ENCODE data around the gene TEF.

Gene TEF

GRCh38 chr22:41366323-41367029 is 15.3 kb upstream of the TEF start:
- Histone ChIP-seq H3K4me1 (peaks cover 0 to 43% (median 24%) of the 10 kb centered on the region in 4 donors), H3K27me3 (no peaks in the 10 kb centered on the region), H3K36me3 (no peaks in the 10 kb centered on the region), H3K9me3 (no peaks in the 10 kb centered on the region), H3K4me3 (peak overlapping the region; percentile 47 to 60), H3K27ac (peak overlapping the region; percentile 61 to 62)
- TF ChIP-seq, protein P1, sequence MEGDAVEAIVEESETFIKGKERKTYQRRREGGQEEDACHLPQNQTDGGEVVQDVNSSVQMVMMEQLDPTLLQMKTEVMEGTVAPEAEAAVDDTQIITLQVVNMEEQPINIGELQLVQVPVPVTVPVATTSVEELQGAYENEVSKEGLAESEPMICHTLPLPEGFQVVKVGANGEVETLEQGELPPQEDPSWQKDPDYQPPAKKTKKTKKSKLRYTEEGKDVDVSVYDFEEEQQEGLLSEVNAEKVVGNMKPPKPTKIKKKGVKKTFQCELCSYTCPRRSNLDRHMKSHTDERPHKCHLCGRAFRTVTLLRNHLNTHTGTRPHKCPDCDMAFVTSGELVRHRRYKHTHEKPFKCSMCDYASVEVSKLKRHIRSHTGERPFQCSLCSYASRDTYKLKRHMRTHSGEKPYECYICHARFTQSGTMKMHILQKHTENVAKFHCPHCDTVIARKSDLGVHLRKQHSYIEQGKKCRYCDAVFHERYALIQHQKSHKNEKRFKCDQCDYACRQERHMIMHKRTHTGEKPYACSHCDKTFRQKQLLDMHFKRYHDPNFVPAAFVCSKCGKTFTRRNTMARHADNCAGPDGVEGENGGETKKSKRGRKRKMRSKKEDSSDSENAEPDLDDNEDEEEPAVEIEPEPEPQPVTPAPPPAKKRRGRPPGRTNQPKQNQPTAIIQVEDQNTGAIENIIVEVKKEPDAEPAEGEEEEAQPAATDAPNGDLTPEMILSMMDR (IDR thresholded peaks at IDR 0.05), result no peak
- DNase-seq, result no peak
- intact Hi-C loops (cut with DNase I; ENCODE audit: low total_unique reads), result loop anchor here (10.0 kb wide), 1 partner anchor 62 kb away; the partner anchor contains the start of gene ZC3H7B

- peak overlapping the region; percentile 62 to 74 for H3K27ac ChIP-seq
- H3K9me3 ChIP-seq, result no peaks in the 10 kb centered on the region
- TF ChIP-seq, protein P1 (IDR thresholded peaks at IDR 0.05), result peak; percentile 38 to 40
- H3K4me3 ChIP-seq, result peak overlapping the region; percentile 47 to 60
- DNase-seq, result peak; percentile 95 to 99
- intact Hi-C loops (cut with DNase I; ENCODE audit: low total_unique reads), result loop anchor here (10.0 kb wide), 1 partner anchor 62 kb away; the partner anchor contains the start of gene ZC3H7B
- peaks cover 0 to 49% (median 24%) of the 10 kb centered on the region in 4 donors for H3K4me1 ChIP-seq
- peaks cover 0 to 6% (median 0%) of the 10 kb centered on the region in 3 donors for H3K36me3 ChIP-seq
- H3K27me3 ChIP-seq, result no peaks in the 10 kb centered on the region
Measured at GRCh38 chr22:41367039-41367679, 14.6 kb upstream of the TEF start.

DNA sequence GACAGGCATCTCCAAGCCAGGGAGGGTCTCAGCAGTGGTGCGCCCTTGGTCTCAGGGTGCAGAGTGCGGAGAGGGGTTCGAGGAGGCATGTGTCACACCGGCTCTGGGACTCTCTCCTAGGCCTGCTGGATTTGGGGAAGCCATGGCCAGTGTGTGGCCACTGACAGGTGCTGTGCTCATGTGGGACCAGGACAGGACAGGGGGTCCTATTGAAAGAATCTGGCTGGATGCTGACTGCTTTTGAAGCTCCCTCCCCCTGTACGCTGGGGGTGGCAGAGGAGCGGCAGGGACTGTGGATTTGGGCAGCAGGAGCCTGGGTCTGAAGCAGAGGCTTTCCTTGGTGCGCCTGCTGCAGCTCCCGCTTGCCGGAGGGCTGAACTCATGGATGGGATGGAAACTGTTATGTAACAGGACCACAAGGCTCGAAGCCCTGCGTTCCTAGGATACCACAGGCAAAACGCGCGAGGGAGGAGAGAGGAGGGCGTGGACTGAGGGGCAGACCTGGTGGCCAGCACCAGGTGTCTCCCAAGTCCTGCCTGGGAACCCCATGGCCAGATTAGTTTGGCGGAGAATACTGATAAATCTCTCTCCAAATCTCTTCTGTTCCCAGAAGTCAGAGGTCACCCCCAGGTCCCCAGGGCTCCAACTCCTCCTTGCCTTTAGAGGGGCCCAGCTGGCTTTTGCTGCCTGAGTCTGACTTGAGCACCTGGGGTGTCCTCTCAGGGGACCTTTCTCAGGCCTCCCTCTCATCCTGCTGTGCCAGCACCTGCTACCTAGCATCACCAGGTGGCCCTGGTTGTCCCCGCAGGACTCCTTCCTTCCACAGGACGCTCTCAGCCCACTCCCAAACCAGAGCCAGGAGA is 13.8 kb upstream of the TEF start:
- DNase-seq, result peak; percentile 54 to 86
- H3K36me3 ChIP-seq, result peaks cover 0 to 13% (median 0%) of the 10 kb centered on the region in 3 donors
- H3K9me3 ChIP-seq, result no peaks in the 10 kb centered on the region
- H3K4me1 ChIP-seq, result peaks cover 0 to 49% (median 24%) of the 10 kb centered on the region in 4 donors
- TF ChIP-seq, protein P1 (IDR thresholded peaks at IDR 0.05), result no peak
- no peaks in the 10 kb centered on the region for H3K27me3 ChIP-seq
- intact Hi-C loops (cut with DNase I; ENCODE audit: low total_unique reads), result loop anchor here (10.0 kb wide), 1 partner anchor 63 kb away; the partner anchor contains the start of gene ZC3H7B
- H3K4me3 ChIP-seq, result peak overlapping the region; percentile 47 to 60
- H3K27ac ChIP-seq, result peak overlapping the region; percentile 51 to 74

DNA sequence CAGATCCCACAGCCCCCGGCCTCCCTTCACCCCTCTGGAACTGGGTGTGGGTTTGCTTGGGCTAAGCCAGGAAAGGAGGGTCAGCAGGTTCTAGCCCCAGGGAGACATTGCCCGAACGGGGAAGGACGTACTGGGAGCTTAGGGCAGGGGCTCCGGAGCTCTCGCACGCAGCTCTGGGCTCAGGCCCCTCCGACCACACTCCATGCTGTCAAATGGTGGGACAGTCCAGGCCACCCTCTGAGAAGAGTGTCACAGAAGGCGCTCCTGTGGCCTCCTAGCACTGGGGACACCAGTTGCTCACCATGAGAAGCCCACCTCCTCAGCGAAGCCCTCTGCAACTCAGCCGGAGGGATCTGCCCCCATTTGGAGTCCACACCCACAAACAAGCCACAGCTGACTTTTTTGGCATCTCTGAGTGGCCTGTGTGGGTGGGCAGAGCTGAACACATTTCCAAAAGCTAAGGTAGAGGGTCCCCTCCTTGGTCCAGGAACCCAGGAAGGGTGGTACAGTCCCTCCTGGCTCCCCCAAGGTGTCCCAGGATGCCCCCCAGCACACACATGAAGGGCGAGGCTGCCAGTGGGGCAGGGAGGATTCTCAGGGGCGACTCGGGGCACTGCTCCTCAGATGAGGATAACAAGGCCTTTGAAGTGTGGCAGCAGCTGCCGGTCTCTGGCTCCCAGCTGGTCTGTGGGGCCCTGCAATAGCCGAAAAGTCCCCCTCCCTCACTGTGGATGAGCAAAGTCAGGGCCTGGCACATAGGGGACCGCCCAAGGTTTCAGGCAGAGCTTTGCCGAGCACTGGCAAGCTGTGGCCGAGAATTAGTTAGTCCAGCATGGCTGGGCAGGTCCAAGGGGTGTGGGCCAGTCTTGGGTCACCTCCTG is 13.0 kb upstream of the TEF start:
- Histone ChIP-seq H3K4me3 (peak overlapping the region; percentile 47 to 60), H3K36me3 (peaks cover 0 to 20% (median 0%) of the 10 kb centered on the region in 3 donors), H3K27ac (peak overlapping the region; percentile 51 to 74), H3K4me1 (peaks cover 0 to 49% (median 24%) of the 10 kb centered on the region in 4 donors), H3K27me3 (no peaks in the 10 kb centered on the region), H3K9me3 (no peaks in the 10 kb centered on the region)
- intact Hi-C loops (cut with DNase I; ENCODE audit: low total_unique reads), result loop anchor here (10.0 kb wide), 1 partner anchor 64 kb away; the partner anchor contains the start of gene ZC3H7B
- TF ChIP-seq, protein P1 (IDR thresholded peaks at IDR 0.05), result no peak
- no peak for DNase-seq

Measured in tibial artery (tissue), 4 donors.